ENCODE measurements around the gene COQ4.

GRCh38 chr9:128358861-128359260 lies 36.2 kb downstream of the COQ4 start:
- TF ChIP-seq EZH2 (IDR thresholded peaks at IDR 0.05; ENCODE audit: insufficient read depth, low read length) = no peak
- TF ChIP-seq, protein P1, sequence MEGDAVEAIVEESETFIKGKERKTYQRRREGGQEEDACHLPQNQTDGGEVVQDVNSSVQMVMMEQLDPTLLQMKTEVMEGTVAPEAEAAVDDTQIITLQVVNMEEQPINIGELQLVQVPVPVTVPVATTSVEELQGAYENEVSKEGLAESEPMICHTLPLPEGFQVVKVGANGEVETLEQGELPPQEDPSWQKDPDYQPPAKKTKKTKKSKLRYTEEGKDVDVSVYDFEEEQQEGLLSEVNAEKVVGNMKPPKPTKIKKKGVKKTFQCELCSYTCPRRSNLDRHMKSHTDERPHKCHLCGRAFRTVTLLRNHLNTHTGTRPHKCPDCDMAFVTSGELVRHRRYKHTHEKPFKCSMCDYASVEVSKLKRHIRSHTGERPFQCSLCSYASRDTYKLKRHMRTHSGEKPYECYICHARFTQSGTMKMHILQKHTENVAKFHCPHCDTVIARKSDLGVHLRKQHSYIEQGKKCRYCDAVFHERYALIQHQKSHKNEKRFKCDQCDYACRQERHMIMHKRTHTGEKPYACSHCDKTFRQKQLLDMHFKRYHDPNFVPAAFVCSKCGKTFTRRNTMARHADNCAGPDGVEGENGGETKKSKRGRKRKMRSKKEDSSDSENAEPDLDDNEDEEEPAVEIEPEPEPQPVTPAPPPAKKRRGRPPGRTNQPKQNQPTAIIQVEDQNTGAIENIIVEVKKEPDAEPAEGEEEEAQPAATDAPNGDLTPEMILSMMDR (IDR thresholded peaks at IDR 0.05; ENCODE audit: insufficient read depth, low read depth, low read length) = no peak
